SK-MEL-5 (cell line): ENCODE measurements around the gene SLC25A21. TPM values are rescaled to one million over a fixed set of nuclear protein-coding genes. Genes with fewer than 3 reads are reported as not detected.

Source experiments
- DNase-seq: peaks from one replicate; pipeline ENCODE4 v3.0.0-alpha.2; 2016; ENCODE audit warnings: low read depth, low spot score
- in situ Hi-C: cut with HindIII; loops from 2 replicates; pipeline ENCODE4 v1.10.0; 2016; ENCODE audit warnings: low sequenced_read_pairs, high pct_unique_total_duplicates, low pct_unique_long_range_greater_than_20kb
- total RNA-seq: library from RNA; depleted of rRNA; stranded (reverse); fragments of >200 nt; shearing (Covaris generic); gene quantifications from 2 replicates; pipeline ENCODE4 v1.2.3, GENCODE V29; 2014

The SLC25A21 gene
- total RNA-seq, 1 experiment from 2014 or later: 1.8 TPM

DNA sequence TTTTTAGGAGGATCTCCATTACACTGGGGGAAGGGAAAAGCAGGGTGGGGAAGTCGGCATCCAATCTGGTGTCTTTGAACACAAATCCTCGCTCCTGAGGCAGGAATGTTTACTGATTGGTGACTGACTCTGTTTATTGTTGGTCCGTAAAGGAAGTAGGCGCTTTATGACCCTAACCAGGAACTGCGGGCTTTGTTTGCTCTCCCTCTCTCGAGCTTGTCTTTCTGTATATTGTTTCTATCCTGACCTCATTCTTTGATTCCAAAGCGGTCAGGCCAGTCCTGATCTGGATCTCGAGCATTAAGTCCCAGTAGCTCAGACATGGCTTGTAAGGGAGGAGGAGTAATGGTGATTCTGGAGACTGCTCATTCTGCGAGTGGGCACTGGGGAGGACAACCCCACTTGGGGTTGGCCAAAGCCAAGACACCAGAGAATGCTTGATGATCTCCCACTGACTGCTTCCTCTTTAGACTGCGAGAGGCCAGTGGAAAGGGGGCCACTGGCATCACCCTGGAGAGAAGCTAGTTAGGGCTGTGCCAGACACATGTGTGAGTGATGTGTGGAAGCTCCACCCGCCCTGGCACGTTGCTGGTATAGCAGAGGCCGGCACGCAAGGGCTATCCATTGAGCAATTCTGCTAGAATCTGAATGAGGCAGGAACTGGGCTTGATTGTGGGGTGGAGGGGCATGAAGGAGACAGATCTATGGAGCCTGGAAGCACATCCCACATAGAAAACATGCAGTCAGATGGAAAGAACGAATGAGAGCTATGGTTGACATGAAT, 316.1 kb downstream of the SLC25A21 start:
- in situ Hi-C loops: no loop called here
- no peak for DNase-seq

DNA sequence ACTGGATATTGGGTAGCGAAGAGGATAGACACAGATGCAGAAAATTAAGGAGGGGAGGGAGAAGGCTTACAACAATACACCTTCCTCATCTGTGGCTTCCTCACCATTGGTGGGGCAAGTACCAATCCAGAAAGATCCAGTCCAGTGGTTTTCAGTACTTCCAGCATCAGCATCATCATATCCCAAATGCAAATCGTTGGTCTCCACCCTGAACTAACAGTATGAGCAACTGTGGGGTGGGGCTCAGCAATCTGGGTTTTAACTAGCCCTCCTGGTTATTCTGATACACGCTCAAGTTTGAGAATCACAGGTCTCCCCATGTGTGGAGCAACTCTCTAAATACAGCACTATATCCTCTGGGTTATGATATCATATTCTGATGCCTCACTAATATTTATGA, 317.0 kb downstream of the SLC25A21 start:
- in situ Hi-C loops: no loop called here
- DNase-seq: no peak

DNA sequence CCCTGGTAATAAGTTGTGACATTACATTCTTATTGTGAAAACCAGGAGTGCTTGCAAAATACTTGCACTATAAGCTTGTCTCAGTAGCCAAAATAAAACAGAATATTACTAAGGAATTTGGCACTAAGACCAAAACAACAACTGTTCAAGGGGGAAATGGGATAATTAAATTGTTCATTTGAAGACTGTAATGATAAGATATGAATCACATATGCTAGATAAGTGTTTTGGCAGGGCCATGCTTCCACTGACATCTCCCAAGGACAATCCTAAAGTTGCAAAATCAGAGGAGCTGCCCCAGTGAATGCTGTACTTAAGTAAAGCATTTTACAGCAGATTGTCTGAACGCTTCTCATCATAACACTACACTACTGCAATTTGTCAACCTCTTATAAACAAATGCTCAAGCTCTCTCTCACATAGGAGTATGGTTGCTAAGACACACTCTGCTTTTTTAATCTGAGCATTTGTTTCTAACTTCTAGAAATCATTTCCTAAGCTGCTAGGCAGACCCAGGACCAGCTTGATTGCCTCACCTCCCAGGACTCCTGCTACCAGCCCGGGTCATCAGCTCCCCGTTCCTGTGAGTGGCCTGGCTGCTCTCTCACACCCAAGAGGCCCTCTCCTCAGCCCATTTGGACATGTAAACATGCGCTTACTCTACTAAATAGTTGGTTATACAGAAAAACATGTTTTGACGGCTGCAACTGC, 319.3 kb downstream of the SLC25A21 start:
- in situ Hi-C loops: no loop called here
- DNase-seq: no peak

DNA sequence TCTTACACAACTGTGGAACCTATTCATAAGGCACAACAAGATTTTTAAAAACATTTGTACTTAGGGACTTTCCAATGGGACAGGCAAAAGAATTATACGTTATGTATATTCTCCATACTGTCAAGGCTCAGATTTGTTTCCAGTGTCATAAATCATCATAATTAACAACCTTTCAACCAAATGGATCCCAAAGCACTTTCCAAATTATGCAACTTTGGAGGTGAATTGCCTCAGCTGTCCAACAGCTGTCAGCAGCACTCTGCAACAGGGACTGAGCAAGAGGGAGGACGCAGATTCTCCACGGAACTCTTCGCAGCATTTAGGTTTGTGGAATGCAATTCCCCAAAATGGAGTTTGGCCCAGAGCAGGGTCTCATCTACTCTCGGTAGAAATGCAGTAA, 324.2 kb downstream of the SLC25A21 start:
- no peak for DNase-seq
- in situ Hi-C loops: no loop called here

DNA sequence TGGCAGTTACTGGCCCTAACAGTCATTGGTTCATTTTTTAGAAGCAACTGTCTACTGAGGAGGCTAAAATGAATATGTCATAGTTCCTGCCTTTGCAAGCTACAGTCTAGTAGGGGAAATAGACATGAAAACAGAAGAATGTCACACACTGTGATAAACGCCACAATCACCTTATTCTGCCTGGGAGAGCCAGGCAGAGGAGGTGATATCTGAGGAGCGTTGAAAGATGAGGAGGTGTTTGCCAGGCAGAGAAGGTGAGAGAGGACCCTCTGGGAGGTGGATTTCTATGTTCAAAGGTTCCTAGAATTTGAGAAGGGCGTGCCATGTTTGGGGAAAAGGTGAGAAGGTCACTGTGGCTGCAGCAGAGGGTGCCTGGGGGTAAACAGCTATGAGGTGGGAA, 325.0 kb downstream of the SLC25A21 start:
- no peak for DNase-seq
- in situ Hi-C loops: no loop called here

DNA sequence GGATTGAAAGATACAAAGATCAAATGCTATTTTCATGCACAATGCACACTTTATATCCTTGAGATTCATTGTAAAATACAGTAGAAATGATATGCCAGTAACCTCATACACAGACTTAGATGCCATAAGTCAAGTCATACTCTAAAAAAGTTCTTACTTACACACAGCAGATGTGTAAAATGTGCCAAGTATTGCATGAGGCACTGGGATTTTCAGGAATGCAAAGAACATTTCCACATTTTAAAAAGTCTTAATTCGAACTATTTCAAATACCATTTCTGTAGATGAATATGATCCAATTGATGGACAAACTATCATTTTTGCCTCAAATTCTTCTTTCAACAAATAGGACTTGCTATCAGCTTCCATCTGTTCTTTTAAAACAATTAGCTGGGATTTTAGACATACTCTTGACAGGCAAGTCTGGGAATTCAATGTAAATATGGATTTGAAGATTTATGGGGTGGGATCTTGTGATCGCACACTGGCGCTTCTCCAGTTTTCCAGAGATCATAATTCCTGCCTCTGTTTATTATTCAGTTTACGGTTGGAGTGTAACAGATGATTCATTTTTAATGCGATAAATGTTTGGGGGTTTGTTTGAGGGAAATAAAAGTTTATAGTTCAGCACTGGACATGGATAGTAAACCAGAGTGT, 326.9 kb downstream of the SLC25A21 start:
- no peak for DNase-seq
- in situ Hi-C loops: no loop called here

DNA sequence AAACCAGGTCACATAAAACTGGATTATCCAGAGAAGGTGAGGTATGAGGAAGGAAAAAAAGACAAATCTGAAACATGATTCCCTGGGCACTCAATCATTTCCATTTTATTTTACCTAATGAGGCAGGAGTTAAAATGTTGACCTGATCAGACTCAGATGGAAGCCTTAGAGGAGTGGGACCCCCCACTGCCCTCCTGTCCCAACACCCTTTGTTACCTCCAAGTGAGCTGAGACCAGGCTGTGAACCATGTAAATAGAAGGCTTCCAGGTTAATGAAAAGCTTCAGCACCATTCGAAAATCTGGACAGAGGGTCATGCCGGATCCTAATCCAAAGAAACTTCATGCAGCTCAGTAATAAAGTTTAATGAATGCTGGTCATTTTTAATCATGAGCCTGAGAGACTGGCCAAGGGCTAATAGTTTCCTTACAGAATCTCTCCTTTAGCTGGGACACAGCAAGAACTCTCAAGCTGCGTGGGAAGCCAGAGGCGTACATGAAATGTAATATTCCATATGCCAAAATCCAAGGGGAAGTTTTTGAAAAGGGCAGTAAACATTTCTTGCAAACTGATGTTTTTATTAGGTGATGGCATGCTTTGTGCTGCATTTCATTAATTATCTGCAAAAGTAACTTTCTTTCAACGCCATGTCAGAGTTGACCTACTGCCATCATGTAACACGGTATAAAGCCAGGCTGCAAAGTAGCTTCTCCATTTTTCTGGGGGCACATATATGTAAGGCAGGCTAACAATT, 327.8 kb downstream of the SLC25A21 start:
- in situ Hi-C loops: no loop called here
- no peak for DNase-seq

DNA sequence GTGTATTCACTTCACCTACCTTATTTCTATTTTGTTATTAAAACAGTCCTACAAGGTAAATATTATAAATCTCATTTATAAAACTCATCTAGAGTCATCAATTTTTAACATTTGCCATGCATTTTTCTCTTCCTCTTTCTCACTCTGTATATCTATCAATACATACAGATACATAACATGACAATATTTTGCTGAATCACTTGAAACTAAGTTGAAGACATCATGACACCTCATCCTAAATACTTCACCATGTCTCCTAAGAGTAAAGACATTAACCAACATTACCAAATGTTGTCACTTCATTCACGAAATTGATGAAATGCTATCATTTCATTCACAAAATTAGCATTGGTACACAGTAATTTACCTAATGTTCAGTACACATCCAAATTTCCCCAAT, 329.0 kb downstream of the SLC25A21 start:
- in situ Hi-C loops: no loop called here

DNA sequence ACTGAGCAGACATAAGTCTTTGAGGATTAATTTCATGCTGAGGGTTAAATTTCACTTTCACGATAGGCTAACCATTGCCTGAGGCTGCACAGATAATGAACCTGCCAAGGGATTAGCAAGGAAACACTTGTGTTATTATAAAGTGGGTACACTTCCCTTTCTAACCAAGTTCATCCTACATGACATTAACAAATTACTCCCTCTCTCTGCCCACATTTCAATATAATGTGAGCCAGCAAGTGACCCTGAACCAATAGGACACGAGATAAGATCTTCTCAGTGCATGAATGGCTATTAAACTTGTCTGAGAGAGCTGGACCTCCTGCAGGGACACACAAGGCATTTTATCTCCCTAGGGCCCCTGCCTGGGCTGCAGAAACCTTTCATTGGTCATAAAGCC, 337.3 kb downstream of the SLC25A21 start:
- in situ Hi-C loops: no loop called here
- peak; percentile 2 for DNase-seq

More for the DNA sequence above, 329.0 kb downstream of the SLC25A21 start:
- no peak for DNase-seq

DNA sequence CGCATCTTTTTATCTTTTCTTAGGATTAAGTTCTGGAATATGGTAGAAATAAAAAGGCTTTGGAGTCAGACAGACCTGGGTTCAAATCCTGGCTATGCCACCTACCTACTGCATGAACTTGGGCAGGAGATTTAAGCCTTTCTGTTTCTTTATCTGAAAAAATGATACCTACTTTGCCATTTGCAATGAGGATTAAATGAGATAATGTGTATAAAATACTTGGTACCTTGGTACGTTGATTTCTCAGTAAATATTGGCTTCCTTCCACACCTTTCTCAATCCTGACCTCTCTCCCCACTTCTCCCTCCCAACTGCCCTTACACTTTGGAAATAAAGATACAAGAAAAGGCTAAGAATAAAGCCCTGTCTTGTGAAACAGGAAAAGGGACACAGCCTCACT, 338.1 kb downstream of the SLC25A21 start:
- in situ Hi-C loops: no loop called here

DNA sequence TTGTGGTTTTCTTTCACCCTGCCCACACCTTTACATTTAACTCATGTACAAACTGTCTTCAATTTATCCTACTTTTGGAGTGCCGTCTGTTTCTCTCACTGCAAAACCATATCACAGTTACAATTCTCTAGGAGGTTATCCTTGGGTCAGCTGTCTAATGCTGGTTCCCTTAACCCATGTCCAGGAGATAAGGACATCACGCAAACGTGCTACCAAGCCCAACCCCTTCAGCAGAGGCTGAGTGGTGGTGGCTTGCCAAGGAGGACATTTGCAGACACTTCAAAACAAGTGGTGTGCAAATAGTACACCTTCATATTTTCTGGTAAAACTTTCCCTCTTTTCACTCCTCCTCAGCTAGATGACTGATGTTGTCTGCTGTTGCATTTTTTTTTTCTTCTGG, 342.9 kb downstream of the SLC25A21 start:
- in situ Hi-C loops: no loop called here
- no peak for DNase-seq

More for the DNA sequence above, 338.1 kb downstream of the SLC25A21 start:
- no peak for DNase-seq

DNA sequence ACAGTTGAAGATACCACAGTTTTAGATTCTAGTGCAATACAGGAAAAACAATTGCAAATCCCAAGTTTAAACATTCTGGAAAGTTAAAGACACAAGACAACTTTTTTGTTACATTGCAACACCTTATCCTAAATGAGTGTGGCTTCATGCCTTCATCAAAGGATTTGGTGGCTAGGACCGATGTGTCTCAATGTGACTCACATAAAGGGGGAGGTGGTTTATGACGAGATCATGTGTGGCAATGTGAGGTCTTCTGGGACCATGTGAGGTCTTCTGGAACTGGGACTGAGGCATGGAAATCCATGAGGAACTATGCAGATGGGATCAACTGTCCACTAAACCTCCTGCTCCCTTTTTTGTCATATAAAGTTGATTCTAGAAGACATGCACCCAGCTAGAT, 344.5 kb downstream of the SLC25A21 start:
- no peak for DNase-seq
- in situ Hi-C loops: no loop called here

DNA sequence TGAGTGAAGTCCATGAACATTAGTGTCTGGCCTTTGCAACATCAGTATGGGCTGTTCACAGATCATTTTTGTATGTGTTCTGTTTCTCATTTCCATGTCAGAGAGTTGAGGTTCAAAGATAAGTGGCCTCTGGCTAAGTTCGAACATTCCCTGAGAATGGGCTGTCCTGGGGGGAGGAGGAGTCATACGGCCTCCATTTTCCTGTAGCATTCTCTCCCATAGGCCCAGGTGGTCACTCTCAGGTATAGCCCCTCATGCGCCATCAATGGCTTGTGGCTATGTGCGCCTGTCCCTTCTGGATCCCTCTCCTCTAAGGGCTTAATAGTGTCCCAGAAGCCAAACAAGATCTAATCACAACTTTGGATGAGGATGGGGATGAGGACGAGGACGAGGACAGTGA, 345.8 kb downstream of the SLC25A21 start:
- in situ Hi-C loops: no loop called here
- no peak for DNase-seq

DNA sequence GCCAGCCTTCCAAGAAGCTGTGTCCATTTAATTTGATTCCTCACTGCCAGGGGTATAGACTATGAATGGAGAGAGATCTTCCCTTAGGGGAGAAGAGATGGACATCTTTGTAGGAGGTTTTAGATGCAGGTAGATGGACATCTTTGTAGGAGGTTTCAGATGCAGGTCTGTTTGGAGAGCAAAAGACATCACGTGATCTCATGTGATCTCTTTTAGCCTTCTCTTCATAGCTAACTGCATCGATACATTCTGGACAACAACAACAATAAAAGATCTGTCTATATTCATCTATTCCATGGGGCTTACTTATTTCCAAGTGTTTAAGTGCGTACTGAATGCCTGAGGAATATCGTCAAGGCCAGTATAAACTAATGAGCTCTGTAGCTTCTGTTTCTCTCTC, 347.6 kb downstream of the SLC25A21 start:
- in situ Hi-C loops: no loop called here
- DNase-seq: no peak

DNA sequence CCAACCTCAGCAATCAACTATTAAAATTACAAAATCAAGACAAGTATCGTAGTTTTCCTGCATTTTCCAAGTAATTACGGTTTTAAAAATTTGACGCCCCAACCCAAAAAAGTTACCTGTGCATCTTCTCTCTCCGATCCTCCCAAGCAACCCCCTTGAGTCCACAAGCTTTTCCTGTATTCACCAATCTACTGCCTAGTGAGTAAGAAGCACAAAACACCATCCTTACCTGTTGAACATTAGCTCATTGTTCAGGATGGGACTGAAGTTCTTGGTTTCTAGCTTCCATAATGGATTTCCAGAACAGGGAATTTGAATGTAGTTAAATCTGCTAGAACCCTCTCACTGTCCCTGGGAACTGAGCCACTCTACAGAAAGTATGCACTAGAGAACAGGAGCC, 348.8 kb downstream of the SLC25A21 start:
- in situ Hi-C loops: no loop called here

DNA sequence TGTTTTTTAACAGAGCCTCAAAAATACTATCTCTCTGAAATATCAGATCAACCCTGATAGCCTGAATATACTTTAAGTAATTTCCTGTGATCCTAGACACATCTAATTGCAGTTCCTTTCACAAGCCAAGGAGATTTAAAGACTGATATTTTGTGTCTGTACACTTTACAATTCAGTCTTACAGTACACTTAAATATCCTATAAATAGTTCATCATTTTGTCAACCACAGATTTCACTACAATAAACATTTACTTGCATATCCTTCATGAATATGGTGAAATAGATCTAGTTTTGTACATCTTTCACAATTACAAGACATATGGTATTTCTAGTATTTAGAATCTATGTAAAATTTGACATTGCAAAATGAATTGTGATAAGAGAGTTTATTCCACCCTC, 349.7 kb downstream of the SLC25A21 start:
- in situ Hi-C loops: no loop called here
- no peak for DNase-seq

More for the DNA sequence above, 348.8 kb downstream of the SLC25A21 start:
- DNase-seq: no peak

DNA sequence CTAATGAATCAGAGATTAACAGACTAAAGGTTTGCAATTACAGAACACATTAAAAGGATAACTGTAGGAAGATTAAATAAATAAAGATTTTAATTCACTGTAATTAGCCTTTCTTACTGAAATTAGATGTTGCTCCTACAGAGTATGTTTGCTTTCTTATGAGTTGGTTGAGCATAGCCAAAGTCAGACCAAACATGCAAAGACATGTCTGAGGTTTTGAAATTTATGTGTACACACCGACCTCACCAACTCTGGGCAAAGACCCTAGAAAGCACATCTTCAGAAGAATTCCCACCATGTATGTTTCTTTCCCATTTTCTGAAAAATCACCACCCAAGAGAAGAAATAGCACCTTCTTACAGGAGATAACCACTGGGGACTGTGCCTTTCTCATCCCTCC, 351.5 kb downstream of the SLC25A21 start:
- DNase-seq: no peak
- in situ Hi-C loops: no loop called here

DNA sequence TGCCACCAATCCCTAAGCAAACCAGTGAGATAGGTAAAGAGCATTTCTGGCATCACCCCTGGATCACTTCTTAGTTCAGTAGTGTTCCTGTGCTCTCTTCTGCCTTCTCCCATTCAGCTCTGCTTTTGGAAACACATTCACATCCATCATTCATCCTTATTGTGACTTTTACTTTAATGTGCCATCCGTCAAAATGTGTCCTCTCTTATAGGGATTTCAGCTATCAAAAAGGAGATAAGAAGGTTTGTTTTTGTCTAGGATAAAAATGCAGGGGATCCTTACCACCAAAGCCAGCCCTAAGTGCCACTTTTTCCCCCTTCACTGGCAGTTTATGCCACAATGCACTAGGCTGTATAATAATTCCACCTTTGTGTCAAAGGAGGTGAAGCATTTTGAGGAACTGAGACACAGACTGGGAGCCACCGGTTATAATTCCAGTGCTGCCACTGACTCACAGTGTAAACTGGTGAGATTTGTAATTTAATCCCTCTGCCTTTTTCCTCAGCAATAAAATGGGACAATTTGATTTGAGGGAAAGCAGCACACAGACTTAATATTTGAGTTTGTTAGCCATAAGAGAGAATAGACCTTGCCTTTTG, 352.2 kb downstream of the SLC25A21 start:
- in situ Hi-C loops: no loop called here
- no peak for DNase-seq
